NCI-H82 treated with DMSO at 0.1 percent for 48 hours (cell line): ENCODE results near the gene FRAT1.

Source experiments
- DNase-seq: peaks from one replicate; lab custom pipeline; 2025; ENCODE audit not compliant: unreplicated experiment; lab: John Stamatoyannopoulos, UW

Gene FRAT1

DNA sequence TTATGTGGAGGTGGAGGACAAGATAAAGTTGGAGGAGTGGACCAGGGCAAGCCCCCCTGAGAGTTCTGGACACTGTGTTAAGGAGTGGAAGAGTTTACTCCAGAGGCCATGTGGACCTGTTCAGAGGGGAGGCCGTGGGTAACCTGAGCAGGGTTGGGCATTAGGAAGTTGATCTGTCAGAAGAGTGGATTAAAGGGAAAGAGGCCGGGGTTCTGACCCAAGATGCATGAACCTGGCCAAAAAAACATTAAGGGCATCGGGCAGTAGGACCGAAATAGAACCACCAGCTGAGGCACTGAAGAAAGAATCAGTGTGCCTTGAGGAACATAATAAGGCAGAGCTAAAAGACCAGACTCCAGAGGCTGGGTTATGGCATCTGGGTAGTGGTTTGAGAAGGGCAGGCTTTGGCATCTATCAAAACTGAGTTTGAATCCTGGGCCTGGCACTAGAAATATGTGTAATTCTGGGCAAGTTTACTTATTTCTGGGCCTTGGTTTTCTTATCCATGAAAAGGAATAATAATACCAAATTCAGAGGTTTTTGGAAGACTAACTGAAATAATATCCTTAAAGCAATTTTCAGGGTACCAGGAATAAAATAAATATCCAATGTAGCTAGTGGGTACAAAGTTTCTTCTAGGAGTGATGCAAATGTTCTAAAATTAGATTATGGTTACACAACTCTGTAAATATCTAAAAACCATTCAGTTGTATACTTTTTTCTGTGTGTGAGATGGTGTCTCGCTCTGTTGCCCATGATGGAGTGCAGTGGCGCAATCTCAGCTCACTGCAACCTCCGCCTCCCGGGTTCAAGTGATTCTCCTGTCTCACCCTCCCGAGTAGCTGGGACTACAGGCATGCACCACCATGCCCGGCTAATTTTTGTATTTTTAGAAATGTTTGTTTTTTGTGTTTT lies 10.9 kb upstream of the FRAT1 start:
- DNase-seq: no peak

- DNase-seq: no peak
These were observed 7.9 kb upstream of the FRAT1 start for GRCh38 chr10:97311111-97311626.

DNA sequence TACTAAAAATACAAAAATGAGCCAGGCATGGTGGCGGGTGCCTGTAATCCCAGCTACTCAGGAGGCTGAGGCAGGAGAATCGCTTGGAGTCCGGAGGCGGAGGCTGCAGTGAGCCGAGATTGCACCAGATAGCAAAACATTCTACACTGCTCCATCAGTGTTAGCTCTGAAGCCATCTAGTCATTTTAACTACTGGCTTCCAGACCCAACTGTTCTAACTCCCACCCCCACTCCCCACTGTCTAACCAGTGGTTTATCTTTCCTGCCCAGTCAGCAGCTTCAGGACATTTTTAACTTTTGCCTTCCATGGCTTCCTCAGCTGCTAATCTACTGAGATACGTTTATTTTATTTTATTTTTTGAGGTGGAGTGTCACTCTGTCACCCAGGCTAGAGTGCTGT lies 6.2 kb upstream of the FRAT1 start:
- no peak for DNase-seq

- no peak for DNase-seq
These were observed 4.4 kb upstream of the FRAT1 start for GRCh38 chr10:97314671-97315070.

DNA sequence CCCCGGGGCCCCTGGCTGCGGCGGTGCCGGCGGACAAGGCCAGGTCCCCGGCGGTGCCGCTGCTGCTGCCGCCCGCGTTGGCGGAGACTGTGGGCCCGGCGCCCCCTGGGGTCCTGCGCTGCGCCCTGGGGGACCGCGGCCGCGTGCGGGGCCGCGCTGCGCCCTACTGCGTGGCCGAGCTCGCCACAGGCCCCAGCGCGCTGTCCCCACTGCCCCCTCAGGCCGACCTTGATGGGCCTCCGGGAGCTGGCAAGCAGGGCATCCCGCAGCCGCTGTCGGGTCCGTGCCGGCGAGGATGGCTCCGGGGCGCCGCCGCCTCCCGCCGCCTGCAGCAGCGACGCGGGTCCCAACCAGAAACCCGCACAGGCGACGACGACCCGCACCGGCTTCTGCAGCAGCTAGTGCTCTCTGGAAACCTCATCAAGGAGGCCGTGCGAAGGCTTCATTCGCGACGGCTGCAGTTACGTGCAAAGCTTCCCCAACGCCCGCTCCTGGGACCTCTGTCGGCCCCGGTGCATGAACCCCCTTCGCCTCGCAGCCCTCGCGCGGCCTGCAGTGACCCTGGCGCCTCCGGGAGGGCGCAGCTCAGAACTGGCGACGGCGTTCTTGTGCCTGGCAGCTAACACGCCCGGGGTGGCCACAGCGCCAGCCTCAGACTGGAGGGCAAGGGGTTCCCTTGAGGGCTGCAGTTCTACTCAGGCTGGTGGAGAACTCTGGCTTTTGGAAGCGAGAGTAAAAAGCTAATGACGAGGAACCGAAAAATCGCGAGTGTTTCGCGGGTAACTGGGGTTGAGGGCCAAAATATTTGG lies 804 bp downstream of the FRAT1 start:
- no peak for DNase-seq

- DNase-seq: no peak
These were observed 1.5 kb downstream of the FRAT1 start for GRCh38 chr10:97320480-97321031.

DNA sequence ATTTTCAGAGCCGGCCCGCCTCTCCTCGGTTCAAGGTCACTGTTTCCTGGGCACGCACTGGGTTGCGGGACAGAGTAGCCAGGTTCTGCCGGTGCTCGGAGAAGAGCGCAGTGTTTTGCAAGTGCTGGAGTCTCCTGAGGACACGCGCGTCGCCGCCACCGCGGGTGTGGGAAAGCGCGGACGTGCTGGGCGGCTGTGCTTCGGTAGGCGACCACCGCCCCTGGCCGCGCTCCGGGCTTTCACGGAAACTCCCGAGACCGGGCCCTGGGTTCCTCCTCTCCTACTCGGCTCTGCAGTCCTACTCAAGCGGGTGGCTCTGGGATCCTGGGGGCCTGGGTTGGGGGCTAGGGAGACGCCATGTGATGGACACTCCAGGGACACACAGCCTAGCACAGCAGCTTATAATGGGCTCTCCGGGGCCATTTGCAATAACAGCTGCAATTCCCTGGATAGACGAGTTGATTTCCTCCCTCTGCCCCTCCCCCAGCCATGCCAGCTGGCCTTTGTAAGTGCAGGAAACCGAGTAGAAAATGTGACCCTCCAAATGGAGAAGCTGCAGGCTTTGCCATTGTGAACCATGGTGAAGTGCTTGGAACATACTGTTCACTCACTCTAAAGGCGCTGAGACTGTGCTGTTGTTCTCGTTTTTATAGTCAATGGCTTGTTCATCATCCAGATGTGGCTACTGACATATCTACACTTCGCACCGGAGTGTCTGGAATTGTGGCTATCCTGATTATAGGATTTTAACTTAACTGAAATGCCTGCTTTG lies 2.1 kb downstream of the FRAT1 start:
- no peak for DNase-seq

DNA sequence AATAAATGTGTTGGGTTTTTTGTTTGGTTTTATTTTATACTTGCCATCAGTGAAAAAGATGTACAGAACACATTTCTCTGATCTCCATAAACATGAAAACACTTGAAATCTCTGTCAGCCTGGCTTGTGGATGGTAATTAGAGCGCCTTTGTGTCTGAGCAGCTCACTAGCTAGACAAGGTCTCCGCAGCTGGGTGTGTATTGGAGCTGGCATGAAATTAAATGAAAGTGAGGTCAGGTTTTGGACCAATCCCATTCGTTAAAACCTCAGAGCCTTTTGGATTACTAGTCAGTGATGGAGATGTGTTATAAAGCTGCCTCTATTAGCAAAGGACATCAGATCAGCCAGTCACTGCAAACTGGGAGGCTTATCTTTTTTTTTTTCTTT lies 2.7 kb downstream of the FRAT1 start:
- DNase-seq: no peak

- no peak for DNase-seq
These were observed 4.4 kb downstream of the FRAT1 start for GRCh38 chr10:97323501-97323900.

GRCh38 chr10:97325754-97326153 lies 6.7 kb downstream of the FRAT1 start:
- no peak for DNase-seq

DNA sequence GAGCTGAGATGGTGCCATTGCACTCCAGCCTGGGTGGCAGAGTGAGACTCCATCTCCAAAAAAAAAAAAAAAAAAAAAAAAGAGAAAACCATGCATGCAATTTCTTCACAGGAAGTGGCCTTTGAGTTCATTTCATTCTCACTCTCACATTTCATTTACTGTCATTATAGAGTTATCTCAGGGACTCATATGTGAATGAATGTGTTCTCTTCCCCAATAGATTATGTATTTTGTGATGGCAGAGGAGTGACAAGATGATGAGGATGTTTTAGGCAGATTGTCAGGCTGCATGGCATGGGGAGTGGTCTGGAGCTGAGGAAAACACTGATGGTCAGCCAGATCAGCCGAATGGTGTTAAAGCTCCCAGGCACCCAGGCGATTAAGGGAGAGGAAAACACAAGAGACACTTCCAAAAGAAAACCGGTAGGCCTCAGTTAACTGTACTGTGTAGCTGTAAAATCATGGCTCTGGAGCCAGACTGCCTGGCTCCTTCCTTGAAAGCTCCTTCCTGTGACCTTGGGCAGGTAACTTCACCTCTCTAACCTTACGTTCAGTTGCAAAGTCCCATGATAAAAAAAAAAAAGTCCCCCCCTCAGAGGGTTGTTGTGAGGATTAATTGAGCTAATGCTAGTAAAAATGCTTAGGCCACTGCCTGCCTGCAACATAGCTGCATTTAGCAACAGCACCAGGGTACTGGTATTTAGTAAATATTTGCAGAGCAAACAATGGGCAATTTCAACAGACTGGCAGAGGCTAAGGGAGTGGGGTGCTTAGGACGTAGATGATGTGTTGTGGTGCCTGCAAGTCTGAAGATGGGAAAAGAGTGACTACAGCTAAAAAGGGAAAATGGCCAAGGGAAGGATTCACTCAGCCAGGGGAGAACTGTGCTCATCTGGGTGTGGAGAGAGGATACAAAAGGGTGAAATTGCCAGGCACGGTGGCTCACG lies 8.6 kb downstream of the FRAT1 start:
- no peak for DNase-seq

DNA sequence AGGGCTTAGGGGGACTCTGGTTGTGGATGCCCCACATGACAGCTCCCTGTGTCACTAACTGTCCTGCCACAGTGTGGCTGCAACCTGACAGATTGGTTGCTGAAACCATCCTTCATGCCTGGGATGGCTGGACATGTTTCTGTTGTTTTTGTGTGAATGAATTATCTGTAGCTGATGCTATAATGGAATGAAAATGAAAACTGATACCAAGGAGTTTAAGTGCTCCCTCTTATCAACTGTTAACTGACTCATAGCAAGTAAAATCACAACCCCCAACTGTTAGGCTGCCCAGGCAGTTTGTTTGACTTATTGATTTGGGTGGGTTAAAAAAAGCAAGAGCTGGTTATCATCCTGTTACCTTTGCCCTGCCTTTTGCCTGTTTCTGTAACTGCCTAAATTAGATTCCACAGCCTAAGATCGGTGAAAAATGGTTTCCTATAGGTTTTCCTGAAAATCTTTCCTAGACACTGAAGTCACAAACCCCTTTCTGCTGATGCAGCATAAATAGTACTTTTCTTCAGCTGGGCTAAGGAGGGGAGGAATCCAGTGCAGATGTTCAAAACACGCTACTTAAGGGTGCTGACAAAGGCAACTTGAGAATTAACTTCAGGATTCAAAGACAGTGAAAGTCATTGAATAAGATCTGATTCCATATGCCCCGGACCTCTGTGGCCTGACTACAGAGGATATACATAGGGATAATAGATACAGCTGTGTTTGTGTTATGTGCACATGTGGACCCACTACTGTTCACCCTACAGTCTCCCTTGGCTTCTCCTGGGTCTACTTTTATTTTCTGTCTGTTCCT lies 9.8 kb downstream of the FRAT1 start:
- no peak for DNase-seq

DNA sequence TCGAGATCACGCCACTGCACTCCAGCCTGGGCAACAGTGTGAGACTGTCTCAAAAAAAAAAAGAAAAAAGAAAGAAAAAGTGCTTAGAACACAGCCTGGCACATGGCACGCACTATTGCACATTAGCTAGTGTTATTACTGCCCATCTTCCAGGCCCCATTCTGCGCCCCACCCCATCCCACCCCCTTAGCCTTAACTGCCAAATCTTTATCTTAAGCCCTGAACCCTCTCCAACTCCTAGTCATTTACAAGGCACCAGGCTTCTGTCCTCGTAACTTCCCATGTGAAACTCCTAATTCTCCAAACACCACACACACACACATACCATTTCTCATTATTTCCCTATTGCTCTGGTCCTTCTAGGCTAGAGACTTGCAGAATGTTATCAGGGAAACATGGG lies 10.7 kb downstream of the FRAT1 start:
- no peak for DNase-seq

GRCh38 chr10:97331153-97331703 lies 12.2 kb downstream of the FRAT1 start:
- DNase-seq: no peak

DNA sequence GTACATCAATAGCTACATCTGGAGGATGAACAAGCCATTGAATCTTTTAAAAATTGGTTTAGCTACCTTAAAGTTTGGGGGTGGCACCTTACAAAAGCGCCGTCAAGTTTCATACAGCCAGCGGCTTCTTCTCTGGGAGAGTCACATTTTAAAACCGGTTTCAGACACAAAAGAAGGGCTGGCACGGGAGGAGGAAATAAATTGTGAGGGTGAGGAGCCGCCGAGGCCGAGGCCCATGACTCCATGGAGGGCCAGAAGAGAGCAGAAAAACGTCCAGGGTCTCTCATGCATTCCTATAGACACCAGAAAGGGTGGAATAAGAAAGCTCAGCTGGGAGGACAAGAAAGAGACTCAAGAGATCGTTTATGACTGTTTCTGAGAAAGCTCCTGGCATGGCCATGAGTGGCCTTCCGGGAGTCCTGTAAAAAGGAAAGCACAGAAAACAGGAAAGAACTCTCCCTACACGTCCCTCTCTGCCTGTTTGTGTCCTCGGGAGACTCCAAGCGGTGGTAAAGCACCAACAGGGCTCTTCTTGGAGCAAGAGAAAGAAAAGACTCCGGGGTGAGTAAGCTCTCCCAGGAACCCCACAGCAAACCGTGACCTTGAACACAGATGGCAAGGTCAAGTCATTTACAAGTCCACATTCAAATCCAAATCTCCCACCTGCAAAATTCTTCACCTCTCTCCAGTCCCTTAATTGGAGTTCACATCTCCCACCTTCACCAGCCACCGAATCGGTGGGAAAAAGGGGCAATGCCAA lies 13.7 kb downstream of the FRAT1 start:
- no peak for DNase-seq

DNA sequence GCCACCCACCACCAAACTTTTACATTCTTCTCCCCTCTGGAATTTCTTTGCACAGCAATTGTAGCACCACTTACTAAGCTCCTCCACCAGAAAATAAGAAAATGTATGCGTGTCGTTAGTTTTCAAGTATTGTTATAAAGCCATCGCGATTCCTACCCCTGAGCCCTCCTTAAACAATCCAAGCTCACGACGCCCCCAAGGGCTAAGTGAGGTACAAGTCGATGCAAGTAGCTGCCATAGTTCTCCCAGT lies 14.2 kb downstream of the FRAT1 start:
- no peak for DNase-seq

DNA sequence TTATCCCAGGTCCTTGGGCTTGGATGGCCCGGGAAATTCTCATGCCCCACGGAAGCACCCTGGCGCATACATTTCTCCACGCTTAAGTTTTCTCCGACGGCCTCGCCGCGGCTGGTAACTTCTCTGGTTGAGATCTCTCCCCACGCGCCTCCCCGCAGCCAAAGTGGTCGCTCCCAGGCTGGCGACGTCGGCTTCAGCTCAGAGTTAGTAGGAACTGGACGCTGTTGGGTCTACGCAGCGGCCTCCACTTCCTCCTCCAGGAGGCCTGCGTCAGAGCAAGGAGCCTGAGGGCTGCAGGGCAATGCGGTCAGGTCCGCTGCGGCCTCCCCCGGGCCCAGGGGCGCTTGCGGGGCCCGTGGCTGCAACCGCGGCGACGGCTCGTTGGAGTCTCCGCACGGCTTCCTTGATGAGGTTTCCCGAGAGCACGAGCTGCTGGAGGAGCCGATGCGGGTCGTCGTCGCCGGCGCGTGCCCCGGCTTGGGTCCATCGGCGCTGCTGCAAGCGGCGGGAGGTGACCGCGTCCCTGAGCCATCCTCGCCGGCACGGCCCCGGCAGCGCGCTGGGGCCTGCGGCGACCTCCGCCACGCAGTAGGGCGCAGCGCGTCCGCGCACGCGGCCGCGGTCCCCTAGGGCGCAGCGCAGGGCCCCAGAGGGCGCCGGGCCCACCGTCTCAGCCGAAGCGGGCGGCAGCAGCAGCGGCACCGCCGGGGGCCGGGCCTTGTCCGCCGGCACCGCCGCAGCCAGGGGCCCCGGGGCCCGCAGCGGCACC lies 14.7 kb downstream of the FRAT1 start:
- DNase-seq: no peak
